HG02943 (cell line): ENCODE measurements around the gene FUZ.

ENCODE experiments used
- ATAC-seq: cut with Tn5 transposase; IDR thresholded peaks from one replicate; pipeline ENCODE4 v1.9.1; 2021; ENCODE audit warnings: mild to moderate bottlenecking, low read depth, moderate library complexity; ENCODE audit not compliant: unreplicated experiment

The FUZ gene

GRCh38 chr19:49787746-49788145, 25.3 kb downstream of the FUZ start:
- no peak for ATAC-seq

GRCh38 chr19:49786376-49786820, 26.7 kb downstream of the FUZ start:
- ATAC-seq, result no peak

GRCh38 chr19:49782515-49782914, 30.6 kb downstream of the FUZ start:
- no peak for ATAC-seq

GRCh38 chr19:49781394-49781793, 31.7 kb downstream of the FUZ start:
- no peak for ATAC-seq

- ATAC-seq, result no peak
Measured at GRCh38 chr19:49780861-49781260, 32.2 kb downstream of the FUZ start.

GRCh38 chr19:49779731-49780555, 33.1 kb downstream of the FUZ start:
- ATAC-seq, result no peak

- ATAC-seq, result no peak
Measured at GRCh38 chr19:49776371-49776764, 36.7 kb downstream of the FUZ start.

- no peak for ATAC-seq
Measured at GRCh38 chr19:49775742-49776370, 37.2 kb downstream of the FUZ start.

GRCh38 chr19:49774969-49775368, 38.1 kb downstream of the FUZ start:
- no peak for ATAC-seq

GRCh38 chr19:49773663-49774350, 39.3 kb downstream of the FUZ start:
- ATAC-seq, result no peak

- ATAC-seq, result no peak
Measured at GRCh38 chr19:49772850-49773432, 40.2 kb downstream of the FUZ start.

- ATAC-seq, result no peak
Measured at GRCh38 chr19:49771674-49772139, 41.4 kb downstream of the FUZ start.

GRCh38 chr19:49770529-49770928, 42.6 kb downstream of the FUZ start:
- no peak for ATAC-seq

GRCh38 chr19:49767967-49768581, 45.0 kb downstream of the FUZ start:
- ATAC-seq, result no peak

- ATAC-seq, result no peak
Measured at GRCh38 chr19:49767381-49767780, 45.7 kb downstream of the FUZ start.

- ATAC-seq, result no peak
Measured at GRCh38 chr19:49766930-49767299, 46.2 kb downstream of the FUZ start, which contains the start of gene AP2A1. TSS of gene AP2A1 (plus strand) at chr19:49767001. CDS start at chr19:49767134, 133 bp downstream.

GRCh38 chr19:49766007-49766929, 46.8 kb downstream of the FUZ start:
- ATAC-seq, result peak; percentile 96

GRCh38 chr19:49764341-49764740, 48.8 kb downstream of the FUZ start:
- no peak for ATAC-seq

- ATAC-seq, result no peak
Measured at GRCh38 chr19:49763230-49763629, 49.9 kb downstream of the FUZ start, which contains the start of gene TSKS. TSS of gene TSKS (minus strand) at chr19:49763306. CDS start at chr19:49763247, 59 bp downstream.
